DND-41 (cell line): ENCODE data around the gene HOXC11.
A peak's percentile ranks its signal among the peaks of the same experiment; 100 is the strongest.

Experiments
- ATAC-seq: fragments of 200-7000 bp; cut with Tn5 transposase; 3 replicates; pipeline ENCODE4 v1.9.1; 2021; ENCODE audit warnings: low read depth; ENCODE audit not compliant: insufficient read depth
- DNase-seq: peaks from one replicate; pipeline ENCODE4 v3.0.0-alpha.2; 2020
- H2AFZ ChIP-seq: 2 replicates; pipeline ENCODE4 v1.6.0; 2012; ENCODE audit warnings: low read depth, low read length
- H3K27ac ChIP-seq: 2 replicates; pipeline ENCODE4 v1.5.1; 2012; ENCODE audit warnings: low read length, inconsistent platforms
- H3K27me3 ChIP-seq: fragments of 200-600 bp; sonication (generic); 2 replicates; pipeline ENCODE4 v1.6.0; 2012; ENCODE audit warnings: low read length, mild to moderate bottlenecking, inconsistent platforms; ENCODE audit not compliant: insufficient read depth, poor library complexity
- H3K36me3 ChIP-seq: 2 replicates; pipeline ENCODE4 v1.5.1; 2012; ENCODE audit warnings: low read length, inconsistent platforms; ENCODE audit not compliant: insufficient read depth
- H3K4me1 ChIP-seq: 2 replicates; pipeline ENCODE4 v1.5.1; 2012; ENCODE audit warnings: mild to moderate bottlenecking, low read length; ENCODE audit not compliant: insufficient read depth
- H3K4me2 ChIP-seq: 2 replicates; pipeline ENCODE4 v1.6.0; 2012; ENCODE audit warnings: mild to moderate bottlenecking, moderate library complexity, low read length, inconsistent platforms; ENCODE audit not compliant: insufficient read depth
- H3K4me3 ChIP-seq, 2 experiments: fragments of 200-600 bp in 1 of 2; shearing (Covaris generic) in 1 of 2; 2 replicates each; pipeline ENCODE4 v1.5.1; 2012 to 2016; ENCODE audit warnings: inconsistent platforms in 2 of 2, low read length in 2 of 2, mild to moderate bottlenecking in 2 of 2, low read depth in 1 of 2, moderate library complexity in 1 of 2
- H3K79me2 ChIP-seq: 2 replicates; pipeline ENCODE4 v1.6.0; 2012; ENCODE audit warnings: low read length, inconsistent platforms; ENCODE audit not compliant: insufficient read depth
- H3K9ac ChIP-seq: 2 replicates; pipeline ENCODE4 v1.6.0; 2012; ENCODE audit warnings: low read depth, mild to moderate bottlenecking, inconsistent platforms, low read length, moderate library complexity
- H3K9me3 ChIP-seq: 2 replicates; pipeline ENCODE4 v1.5.1; 2012; ENCODE audit warnings: low read length, moderate library complexity, mild to moderate bottlenecking, inconsistent platforms; ENCODE audit not compliant: insufficient read depth, severe bottlenecking
- H4K20me1 ChIP-seq: 2 replicates; pipeline ENCODE4 v1.6.0; 2012; ENCODE audit warnings: low read length; ENCODE audit not compliant: insufficient read depth
- CTCF ChIP-seq: IDR thresholded peaks from 2 replicates; pipeline ENCODE4 v1.5.1; 2012; ENCODE audit warnings: borderline replicate concordance, low read length, moderate library complexity, mild to moderate bottlenecking; ENCODE audit not compliant: poor library complexity, severe bottlenecking; ENCODE audit errors: extremely low read depth
- EZH2 ChIP-seq: IDR thresholded peaks from 3 replicates; pipeline ENCODE4 v1.6.1; 2012; ENCODE audit warnings: borderline replicate concordance, low read depth, mild to moderate bottlenecking, moderate library complexity, low read length, inconsistent platforms; ENCODE audit not compliant: severe bottlenecking

HOXC11 gene

GRCh38 chr12:53977596-53978445 lies 4.9 kb downstream of the HOXC11 start:
- Histone ChIP-seq H3K36me3 (no peaks in the 10 kb centered on the region), H3K79me2 (no peaks in the 10 kb centered on the region), H3K4me2 (peak overlapping the region; percentile 34), H3K27me3 (peaks cover 53% of the 10 kb centered on the region), H3K9ac (no peak overlapping the region), H2AFZ (peak overlapping the region; percentile 21; the same call in 1 of the 2 replicates), H3K9me3 (no peaks in the 10 kb centered on the region), H3K4me3 (no peak overlapping the region), H4K20me1 (no peaks in the 10 kb centered on the region), H3K27ac (no peak overlapping the region), H3K4me1 (peaks cover 5% of the 10 kb centered on the region)
- TF ChIP-seq EZH2 (no peak), CTCF (no peak)
- DNase-seq (no peak), ATAC-seq (no peak)

- peaks cover 5% of the 10 kb centered on the region for H3K4me1 ChIP-seq
- ATAC-seq (no peak), DNase-seq (no peak)
- H3K79me2 ChIP-seq = no peaks in the 10 kb centered on the region
- H3K9me3 ChIP-seq = no peaks in the 10 kb centered on the region
- no peaks in the 10 kb centered on the region for H3K36me3 ChIP-seq
- no peak overlapping the region for H3K9ac ChIP-seq
- H3K4me3 ChIP-seq = no peak overlapping the region
- H3K27me3 ChIP-seq = peaks cover 62% of the 10 kb centered on the region
- H3K27ac ChIP-seq = no peak overlapping the region
- no peak overlapping the region for H2AFZ ChIP-seq
- H4K20me1 ChIP-seq = no peaks in the 10 kb centered on the region
- no peak overlapping the region for H3K4me2 ChIP-seq
- TF ChIP-seq CTCF = no peak
- TF ChIP-seq EZH2 = no peak
These were observed 5.8 kb downstream of the HOXC11 start for GRCh38 chr12:53978477-53979356.

- no peak overlapping the region for H2AFZ ChIP-seq
- no peak overlapping the region for H3K4me2 ChIP-seq
- no peaks in the 10 kb centered on the region for H3K36me3 ChIP-seq
- ATAC-seq (no peak), DNase-seq (no peak)
- H3K79me2 ChIP-seq = no peaks in the 10 kb centered on the region
- no peaks in the 10 kb centered on the region for H3K9me3 ChIP-seq
- H3K9ac ChIP-seq = no peak overlapping the region
- H4K20me1 ChIP-seq = no peaks in the 10 kb centered on the region
- H3K27me3 ChIP-seq = peaks cover 66% of the 10 kb centered on the region
- H3K4me3 ChIP-seq = no peak overlapping the region
- TF ChIP-seq CTCF (no peak), EZH2 (no peak)
- H3K27ac ChIP-seq = no peak overlapping the region
- H3K4me1 ChIP-seq = peaks cover 5% of the 10 kb centered on the region
These were observed 7.3 kb downstream of the HOXC11 start for GRCh38 chr12:53980104-53980801.
